T-helper 2 cell (primary cell): ENCODE data around the gene CD80.
A peak's percentile ranks its signal among the peaks of the same experiment; 100 is the strongest.
"Not testable (repeated sequence)": the region's sequence is repeated elsewhere in the genome, so short reads cannot be mapped to it uniquely, and the experiment has no call there.

Source experiments
- DNase-seq, 5 experiments: peaks; one replicate each; pipeline versions ENCODE4 v3.0.0 to v3.0.0-alpha.2; 2012 to 2022

The CD80 gene

GRCh38 chr3:119580067-119580760, 20.8 kb upstream of the CD80 start:
- DNase-seq = peak in 1 of 5 experiments; percentile 48

DNA sequence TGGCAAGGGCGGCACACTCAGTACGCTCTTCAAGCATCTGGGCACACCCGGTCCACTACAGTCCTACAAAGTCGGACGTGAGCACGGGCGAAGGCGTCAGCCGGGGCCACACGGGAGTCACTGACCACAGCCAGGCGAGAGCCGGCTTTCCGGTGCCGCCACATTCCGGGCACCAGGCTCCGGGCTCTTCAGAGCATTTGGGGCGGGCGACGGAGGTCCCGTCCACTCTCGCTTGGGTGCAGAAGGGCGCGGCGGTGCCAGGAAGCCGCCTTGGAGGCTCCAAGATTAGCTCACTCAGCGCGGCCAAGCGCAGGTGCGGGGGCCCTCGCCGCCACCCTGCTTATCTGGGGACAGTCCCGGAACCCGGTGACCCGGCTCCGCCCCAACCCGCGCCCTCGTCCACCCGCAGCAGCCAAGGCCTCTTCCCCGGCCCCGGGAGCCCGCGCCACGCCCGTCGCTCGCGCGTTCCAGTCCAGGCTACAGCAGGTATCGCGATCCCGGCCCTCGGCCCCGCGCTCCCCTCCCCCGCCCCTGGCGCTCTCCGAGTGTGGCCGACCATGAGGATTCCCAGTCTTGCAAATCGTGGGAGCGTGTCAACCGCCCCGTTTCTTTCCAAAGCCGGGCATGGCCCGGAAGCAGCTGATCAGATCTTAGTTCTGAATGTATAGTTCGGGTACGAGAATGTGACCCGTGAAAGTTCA, 20.1 kb upstream of the CD80 start, which contains the start of gene ADPRH:
ADPRH (plus strand) TSS at position 127 of the 701 bp plus-strand sequence. CDS start 2,678 bp downstream, outside the sequence.
- DNase-seq = peak; percentile 12 to 65 (median 34)

GRCh38 chr3:119575507-119575906, 16.1 kb upstream of the CD80 start:
- DNase-seq = no peak

DNA sequence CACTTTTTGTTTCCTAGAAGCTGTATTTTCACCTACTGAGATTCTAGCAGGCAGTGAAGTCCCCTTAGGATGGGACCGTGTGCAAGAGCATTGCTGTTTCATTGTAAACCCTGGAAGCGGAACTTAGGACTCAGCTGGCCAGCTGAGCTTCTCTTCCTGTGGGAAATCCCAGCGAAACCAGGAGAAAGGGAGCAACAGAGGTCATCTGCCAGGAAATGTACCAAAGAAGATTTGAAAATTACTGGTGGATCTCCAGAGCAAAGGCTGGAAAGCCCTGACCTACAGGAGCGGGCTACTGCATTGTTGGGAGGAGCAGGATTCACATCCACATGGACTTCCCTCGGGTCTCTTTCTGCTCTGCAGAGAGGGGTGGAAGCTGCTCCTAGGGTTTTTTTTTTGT, 12.3 kb upstream of the CD80 start:
- no peak for DNase-seq

DNA sequence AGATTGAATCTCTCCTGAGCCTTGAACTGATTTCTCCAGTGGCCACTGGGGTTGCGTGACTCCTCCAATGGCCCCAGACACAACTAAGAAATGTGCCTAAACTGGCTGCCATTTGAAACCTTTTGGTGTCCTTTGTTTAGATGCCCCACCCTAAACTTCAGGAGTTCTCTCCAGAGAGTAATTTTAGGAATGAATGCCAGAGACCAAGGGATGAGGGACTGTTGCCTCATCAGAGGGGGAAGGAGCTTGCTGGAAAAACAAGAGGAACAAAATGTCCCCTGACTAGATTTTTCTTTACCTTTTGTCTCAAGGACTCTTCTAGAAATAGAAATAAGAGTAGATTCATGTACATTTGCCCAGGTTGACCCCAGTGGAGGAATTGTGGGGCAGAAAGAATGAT, 11.8 kb upstream of the CD80 start:
- DNase-seq = no peak

DNA sequence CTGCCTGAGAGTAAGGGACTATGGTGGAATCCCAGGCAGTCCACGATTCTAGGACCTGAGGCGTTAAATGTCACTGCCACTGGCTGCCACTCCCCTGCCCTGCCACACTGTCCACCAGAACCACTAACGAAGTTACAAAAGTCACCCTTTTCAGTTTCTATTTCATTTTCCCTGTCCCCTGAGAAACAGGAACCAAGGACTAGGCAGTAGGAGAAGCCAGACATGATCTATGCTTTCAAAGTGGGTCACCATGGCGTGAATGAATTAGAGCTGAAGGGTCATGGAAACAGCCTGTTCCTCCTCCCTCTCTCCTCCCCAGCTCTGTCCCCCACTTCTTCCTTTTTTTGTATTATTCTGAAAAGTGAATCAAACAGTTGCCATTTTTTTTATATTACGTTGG, 10.8 kb upstream of the CD80 start:
- no peak for DNase-seq

- no peak for DNase-seq
Observed at GRCh38 chr3:119569156-119569555, 9.7 kb upstream of the CD80 start.

GRCh38 chr3:119563334-119563733, 3.9 kb upstream of the CD80 start:
- DNase-seq = not testable (repeated sequence)

DNA sequence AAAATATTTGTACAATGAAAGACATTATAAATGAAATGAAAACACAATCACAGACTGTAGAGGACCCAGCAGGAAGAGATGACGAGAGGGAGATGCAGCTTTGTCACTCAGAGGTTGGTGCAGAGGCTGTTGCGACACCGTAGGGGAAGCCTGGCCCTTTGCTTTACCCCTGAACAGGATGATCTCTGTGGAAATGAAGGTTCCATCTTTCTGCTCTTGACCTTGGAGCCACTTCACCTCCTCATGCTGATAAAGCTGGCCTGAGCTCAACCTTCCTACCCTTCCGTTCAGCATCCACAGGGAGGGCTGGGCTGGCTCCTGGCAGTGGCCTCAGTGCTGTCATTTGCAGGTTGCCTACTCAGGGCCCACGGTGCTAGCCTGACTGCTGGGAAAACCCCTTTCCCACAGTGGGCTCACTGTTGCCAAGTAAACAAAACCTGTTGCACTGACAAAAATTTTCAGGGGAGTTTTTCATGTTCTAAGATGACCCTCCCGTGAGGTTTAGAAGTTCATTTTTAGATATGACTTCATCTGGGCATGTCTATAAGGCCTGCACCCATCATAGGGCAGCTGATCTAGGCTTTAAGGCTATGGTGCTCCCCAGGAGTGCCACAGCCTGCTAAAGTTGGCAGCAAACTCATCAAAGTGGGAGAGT, 3.0 kb upstream of the CD80 start:
- peak in 4 of 5 experiments; percentile 15 to 82 (median 43) for DNase-seq

DNA sequence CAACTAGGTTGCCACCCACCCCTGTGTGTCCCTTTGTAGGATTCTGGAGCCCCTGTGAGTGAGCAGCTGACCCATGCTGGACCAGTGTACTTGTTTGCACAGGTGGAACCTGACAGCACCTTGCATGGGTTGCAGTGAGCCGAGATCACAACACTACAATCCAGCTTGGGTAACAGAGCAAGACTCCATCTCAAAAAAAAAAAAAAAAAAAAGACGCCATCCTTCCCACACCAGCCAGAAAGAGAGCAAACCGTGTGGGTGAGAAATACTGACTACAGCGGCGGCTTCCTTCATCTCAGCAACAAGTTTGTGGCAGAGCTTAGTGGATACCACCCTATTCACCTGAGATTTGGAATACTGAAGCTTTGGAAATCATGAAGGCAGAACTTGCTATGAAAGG, 746 bp upstream of the CD80 start:
- DNase-seq = no peak

DNA sequence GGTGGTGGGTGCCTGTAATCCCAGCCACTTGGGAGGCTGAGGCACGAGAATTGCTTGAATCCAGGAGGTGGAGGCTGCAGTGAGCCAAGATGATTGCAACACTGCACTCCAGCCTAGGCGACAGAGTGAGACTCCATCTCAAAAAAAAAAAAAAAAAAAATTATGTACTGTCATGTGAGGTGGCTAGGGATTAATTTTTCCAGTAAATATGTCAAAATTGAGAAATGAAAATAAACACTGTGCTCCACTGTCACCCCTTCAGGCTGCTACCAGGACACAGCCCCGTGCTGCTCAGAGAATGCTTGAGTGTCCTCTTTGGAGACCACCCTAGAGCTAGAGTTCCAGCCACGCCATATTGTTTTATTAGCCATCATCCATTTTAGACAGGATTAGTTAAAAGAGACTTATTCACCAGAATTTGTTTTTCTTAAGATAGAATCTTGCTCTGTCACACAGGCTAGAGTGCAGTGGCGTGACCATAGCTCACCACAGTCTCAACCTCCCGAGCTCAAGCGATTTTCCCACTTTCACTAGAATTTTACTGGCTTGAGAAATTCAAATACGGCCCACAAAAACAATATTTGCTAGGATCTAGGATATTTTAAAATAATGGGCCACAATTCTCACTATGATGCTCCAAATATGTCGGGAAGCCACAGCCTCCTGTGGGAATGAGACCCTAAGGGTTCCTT, 642 bp downstream of the CD80 start:
- DNase-seq = no peak

DNA sequence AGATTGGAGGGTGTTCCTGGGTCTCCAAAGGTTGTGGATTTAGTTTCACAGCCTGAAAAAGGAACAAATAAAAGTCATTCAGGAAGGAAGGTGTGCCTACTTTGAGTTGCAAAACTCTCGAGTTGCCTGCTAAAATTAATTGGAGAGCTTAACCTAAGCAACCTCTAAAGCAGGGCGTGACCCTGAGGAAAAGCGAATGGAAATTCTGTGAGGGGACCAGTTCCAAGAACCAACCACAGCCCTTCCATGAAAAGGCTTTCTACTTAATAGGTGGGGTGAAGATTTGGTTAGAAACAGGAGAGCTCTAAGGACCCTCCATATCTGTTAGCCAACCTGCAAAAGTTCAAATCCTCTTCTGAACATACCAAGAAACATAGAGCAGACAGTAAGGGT, 1.5 kb downstream of the CD80 start:
- no peak for DNase-seq

GRCh38 chr3:119557192-119557876, 2.1 kb downstream of the CD80 start:
- DNase-seq = no peak

DNA sequence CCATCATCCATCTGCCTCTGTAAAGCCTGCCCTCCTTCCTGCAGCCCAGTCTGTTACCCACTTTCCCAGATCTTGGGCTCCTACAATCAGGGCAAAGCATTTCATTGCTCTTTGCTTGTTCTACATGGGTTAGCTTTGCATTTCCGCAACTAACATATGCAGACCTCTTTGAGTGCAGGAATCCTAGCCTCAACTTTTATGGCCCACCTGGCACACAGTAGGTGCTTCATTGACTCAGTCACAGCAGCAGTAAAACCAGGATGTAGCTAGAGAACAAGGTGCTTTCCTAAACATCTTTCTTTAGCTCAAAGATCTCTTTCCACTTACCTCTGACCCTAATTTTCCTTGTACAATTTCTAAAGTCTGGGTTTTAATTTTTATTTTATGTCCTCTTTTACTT, 3.5 kb downstream of the CD80 start:
- no peak for DNase-seq

- no peak for DNase-seq
Observed at GRCh38 chr3:119555309-119555735, 4.1 kb downstream of the CD80 start.

DNA sequence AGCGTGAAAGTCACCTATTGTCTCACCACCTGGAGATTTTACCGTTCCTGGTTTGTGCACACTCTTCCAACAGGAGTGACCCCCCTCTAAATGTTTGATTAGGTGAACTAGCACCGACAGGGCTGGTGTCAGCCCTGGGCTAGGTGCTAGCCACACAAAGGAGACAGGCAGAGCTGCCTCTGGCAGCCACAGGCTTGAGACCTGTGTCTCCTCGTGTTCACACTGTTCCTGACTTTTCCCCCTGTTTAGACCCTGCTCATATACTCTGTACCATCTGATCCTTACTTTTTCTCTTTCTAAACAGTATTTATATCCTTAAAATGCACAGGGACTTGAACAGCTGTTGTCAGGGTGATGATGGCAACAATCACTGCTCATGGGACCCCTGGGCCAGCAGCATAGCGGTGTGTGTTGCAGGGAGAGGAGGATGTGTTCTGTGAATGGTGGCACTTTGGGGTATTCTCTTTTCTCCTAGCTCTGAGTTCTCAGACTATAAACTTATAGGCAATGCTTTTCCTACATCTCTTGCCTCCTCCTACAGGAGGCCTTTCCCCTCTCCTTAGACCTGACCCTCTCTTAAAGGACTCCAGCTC, 5.5 kb downstream of the CD80 start:
- no peak for DNase-seq

DNA sequence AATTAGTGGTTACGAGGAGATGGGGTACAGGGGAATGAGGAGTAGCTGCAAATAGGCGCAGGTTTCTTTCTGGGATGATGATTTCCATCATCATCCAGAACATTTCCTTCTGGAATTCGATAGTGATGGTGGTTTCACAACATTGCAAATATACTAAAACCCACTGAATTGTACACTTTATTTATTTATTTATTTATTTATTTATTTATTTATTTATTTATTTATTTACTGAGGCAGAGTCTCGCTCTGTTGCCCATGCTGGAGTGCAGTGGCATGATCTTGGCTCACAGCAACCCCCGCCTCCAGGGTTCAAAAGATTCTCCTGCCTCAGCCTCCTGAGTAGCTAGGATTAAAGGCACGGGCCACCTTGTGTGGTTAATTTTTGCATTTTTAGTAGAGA, 6.5 kb downstream of the CD80 start:
- DNase-seq = not testable (repeated sequence)

- DNase-seq = peak in 1 of 5 experiments; percentile 44
Observed at GRCh38 chr3:119551598-119551997, 7.8 kb downstream of the CD80 start.

DNA sequence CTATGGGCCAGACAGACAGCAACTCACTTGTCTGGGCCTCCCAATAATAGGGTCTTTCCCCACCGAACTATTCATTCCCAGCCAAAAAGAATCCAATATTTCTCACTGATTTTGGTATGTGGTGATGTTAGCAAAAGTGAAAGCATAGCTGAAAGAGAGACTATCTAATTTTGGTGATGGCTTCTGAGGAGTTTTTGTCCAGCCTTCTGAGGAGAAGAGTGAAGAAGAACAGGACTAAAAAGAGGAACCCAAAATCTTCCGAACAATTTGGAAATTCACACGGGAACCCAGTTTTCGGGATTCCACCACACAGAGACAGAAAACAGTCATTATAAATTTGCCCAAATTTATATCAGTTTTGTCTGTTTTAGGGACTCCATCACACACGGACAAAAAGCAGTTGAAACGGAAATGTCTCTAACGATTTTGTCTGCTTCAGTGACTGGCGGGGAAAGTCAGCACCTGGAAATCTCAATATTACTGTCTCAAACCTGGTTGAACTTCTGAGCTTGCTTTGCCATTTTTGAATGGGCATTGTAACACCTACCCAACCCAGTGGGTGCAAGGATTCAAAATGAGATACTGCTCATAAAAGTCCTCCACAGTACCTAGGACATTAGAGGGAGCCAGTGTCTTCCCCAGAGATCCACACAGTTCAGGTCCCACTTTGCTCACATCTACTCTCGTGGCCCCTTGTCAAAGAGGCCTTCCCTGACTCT, 9.1 kb downstream of the CD80 start:
- no peak for DNase-seq

- no peak for DNase-seq
Observed at GRCh38 chr3:119548341-119548740, 11.1 kb downstream of the CD80 start.

- DNase-seq = no peak
Observed at GRCh38 chr3:119547227-119547626, 12.2 kb downstream of the CD80 start.
